DMS 273 (cell line): ENCODE data around the gene RSPO4.
"Not testable (repeated sequence)": the region's sequence is repeated elsewhere in the genome, so short reads cannot be mapped to it uniquely, and the experiment has no call there.

Experiments
- DNase-seq: peaks from one replicate; lab custom pipeline; 2025; ENCODE audit not compliant: unreplicated experiment; lab: John Stamatoyannopoulos, UW

RSPO4 gene

DNA sequence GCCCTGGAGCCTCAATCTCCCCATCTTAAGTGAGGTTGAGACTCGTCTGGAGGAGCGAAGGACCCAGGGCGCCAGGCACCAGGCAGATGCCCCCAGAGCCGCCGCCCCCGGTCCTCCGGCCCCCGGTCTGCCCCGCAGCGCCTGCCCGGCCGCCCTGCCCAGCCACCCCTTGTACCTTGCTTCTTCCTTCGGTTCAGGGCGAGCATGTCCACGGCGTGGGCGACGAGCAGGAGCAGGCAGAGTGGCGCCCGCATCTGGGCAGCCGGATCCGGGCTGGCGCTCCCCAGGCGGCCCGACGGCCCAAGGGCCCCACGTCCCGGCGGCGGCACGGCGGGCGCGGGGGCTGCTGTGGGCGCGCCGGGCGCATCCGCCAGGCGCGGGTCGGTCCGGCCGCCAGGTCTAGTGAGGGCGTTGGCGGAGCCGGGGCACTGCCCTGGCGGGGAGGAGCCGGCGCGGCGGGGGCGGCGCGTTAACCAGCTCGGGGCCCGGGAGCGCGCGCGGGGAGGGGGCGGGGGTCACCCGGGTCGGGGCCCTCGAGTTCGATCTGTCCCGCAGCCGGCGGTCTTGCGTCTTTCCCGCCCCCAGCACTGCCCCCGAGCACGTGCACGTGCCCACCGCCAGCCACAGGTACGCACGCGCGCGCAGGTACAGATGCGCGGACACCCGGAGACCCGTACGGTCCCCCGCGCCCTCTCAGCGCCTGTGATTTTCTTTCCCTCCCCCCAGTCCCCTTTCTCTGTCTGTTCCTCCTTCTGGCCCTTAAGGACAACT, at the start of gene RSPO4:
RSPO4 (minus strand) TSS at position 401 of the 771 bp plus-strand sequence; CDS start at position 254, 147 bp downstream.
- DNase-seq = peak; percentile 72

DNA sequence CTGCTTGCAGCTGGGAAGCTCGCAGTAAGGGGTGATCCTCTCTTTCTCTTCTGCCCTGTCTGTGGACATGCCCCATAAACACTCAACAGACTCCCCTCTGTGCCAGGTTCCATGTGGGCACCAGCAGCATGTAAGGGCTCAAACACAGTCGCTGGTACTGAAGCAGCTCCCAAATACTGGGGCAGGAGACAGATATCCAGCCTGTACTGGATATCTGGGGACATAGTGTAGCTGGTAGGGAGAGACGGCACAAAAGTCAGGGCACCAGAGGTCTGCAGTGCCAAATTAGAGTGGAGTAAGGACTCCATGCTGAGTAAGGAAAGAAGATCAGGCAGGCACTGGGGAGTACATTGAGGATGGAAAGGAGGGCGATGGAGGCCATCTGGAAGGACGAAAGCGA, 48.3 kb upstream of the RSPO4 start:
- no peak for DNase-seq

DNA sequence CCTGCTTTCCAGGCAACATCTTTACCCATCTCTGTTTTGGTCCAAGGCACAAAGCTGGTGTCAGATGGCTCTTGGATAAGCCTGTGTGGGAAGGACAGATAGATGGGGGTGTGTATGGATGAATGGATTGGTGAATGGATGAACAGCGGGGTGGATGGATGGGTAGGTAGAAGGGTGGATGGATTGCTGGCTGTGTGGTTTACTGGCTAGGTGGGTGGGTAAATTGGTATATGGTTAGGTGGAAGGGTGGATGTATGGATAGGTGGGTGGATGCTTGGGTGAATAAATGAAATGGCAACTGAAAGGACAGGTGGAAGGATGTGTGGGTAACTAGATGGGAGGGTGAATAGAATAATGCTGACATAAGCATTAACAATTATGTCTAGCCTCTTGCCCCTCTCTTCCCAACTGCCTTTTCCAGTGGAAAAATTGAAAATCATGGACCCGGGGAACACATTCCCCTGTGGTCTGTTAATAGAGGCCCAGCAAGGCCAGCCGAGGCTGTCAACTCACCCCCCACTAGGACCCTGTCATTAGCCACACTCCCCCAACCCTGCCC, 43.8 kb upstream of the RSPO4 start:
- DNase-seq = no peak

GRCh38 chr20:1041845-1042390, 39.8 kb upstream of the RSPO4 start:
- no peak for DNase-seq

DNA sequence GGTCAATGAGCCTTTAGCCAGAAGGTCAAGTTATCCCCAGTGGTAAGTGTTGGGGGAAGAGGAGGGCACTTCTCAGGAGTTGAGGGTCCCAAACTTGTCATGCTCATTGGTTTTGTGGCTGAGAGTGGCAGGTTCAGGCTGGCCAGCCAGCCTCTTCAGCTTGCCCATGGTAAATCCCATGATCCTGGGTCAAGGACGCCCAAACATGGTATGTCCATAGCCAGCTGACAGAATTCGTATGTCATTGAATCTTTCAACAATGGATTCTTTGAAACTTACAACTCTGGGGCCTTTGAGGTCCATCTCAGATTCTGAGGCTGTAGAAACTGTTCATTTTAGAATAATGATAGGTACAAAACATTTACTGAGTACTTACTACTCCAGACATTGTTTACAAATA, 36.1 kb upstream of the RSPO4 start:
- no peak for DNase-seq

GRCh38 chr20:1037039-1037438, 34.9 kb upstream of the RSPO4 start:
- no peak for DNase-seq

DNA sequence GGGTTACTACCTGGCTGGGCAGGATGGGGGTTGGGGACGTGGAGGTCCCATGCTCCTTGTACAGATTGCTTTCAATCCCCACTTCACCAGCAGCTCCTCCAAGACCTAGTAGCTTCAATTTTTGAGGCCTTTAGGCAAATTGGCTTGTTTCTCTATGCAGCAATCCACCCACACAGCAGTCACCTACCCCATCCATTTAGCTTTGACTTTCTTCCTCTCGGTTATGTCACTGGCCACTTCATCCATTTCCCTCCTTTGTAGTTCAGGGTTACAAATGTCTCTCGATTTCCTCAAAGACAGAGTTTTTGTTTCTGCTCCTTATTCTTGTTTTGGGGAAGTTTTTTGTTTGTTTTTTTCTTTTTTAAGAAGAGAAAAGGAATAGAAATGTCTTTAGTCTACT, 33.4 kb upstream of the RSPO4 start:
- no peak for DNase-seq

DNA sequence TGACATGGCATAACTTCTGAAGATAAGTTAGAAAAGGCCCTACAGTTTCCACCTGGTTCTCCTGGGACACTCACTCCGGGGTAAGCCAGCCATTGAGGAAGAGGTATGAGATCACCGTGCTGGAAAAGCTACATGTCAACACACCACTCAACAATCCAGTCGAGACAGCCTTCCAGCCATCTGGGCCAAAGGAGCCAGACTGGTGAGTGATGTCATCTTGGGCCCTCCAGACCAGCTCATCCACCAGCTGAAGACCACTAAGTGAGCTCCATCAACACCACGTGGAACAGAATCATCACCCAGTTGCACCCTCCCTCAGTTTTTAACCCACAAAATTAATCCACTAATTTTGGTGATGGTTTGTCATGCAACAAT, 32.3 kb upstream of the RSPO4 start:
- DNase-seq = peak; percentile 50

DNA sequence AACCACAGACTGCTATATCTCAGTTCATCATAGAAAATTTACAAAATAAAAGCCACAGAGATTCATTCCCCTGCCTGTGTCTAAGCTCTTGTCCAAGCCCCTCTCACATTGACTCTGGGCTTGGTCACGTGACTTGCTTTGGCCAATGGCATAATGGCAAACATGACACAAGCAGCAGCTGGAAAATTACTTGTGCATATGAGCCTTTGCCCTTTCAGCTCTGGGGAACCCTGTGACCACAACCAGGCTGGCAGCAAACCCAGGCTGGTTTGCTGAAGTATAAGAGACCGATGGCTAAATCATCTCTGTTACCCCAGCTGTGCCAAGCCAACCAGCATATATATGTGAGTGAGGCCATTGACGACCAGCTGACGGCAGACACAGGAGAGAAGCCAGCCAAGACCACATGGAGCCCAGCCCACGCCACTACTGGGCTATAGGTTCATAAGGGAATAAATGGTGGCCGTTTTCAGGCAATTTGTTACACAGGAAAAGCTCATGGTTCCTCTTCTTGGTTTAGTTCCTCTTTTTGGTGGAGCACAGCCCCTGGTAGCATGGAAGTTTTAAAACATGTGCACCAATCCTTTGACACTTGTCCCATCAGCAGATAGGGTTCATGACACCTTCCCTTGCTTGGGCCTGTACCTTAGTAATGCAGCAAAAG, 31.8 kb upstream of the RSPO4 start:
- DNase-seq = no peak

- no peak for DNase-seq
These were observed 27.9 kb upstream of the RSPO4 start for GRCh38 chr20:1029980-1030379.

DNA sequence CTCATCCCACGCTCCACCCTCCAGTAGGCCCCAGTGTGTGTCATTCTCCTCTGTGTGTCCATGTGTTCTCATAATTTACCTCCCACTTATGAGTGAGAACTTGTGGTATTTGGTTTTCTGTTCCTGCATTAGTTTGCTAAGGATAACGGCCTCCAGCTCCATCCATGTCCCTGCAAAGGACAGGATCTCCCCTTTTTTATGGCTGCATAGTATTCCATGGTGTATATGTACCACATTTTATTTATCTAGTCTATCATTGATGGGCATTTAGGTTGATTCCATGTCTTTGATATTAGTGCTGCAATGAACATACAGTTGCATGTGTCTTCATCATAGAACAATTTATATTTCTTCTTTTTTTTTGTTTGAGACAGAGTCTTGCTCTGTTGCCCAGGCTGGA, 24.1 kb upstream of the RSPO4 start:
- not testable (repeated sequence) for DNase-seq

GRCh38 chr20:1022871-1023270, 20.8 kb upstream of the RSPO4 start:
- DNase-seq = no peak

GRCh38 chr20:1020614-1021013, 18.5 kb upstream of the RSPO4 start:
- no peak for DNase-seq

GRCh38 chr20:1019344-1019743, 17.2 kb upstream of the RSPO4 start:
- no peak for DNase-seq

DNA sequence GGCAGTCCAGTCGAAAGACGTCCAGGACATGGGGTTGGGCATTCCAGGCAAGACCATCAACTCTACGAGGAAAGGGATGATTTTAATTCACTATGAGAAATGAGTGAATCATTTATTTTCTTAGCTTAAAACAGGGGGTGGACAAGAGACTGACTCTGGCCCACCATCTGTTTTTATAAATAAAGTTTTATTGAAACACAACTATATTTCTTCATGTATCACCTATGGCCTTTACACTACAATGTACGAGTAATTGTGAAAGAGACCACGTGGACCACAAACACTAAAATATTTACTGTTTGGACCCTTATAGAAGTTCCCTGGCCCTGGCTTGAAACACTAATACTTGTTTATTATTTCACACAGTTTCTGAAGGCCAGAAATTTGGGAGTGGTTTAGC, 15.6 kb upstream of the RSPO4 start:
- no peak for DNase-seq

DNA sequence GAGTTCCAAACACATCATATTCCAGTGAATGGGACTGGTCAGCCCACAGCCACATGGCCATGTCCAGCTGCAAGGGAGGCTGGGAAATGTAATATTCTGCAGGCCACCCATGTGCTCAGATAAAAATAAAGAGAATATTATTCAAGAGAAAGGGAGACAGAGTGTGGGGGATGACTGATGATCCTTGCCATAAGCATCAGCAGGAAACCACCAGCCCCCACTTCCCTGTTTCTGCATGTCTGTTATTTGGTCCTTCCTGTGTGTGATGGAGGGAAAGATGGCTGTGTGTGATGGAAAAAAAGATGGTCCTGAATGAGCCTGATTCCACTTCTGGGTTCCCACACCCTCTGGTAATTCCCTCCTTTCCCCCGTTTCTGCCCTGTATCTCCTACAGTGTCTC, 13.1 kb upstream of the RSPO4 start:
- no peak for DNase-seq

GRCh38 chr20:1014471-1014870, 12.4 kb upstream of the RSPO4 start:
- no peak for DNase-seq

- no peak for DNase-seq
These were observed 11.6 kb upstream of the RSPO4 start for GRCh38 chr20:1013566-1014340.

DNA sequence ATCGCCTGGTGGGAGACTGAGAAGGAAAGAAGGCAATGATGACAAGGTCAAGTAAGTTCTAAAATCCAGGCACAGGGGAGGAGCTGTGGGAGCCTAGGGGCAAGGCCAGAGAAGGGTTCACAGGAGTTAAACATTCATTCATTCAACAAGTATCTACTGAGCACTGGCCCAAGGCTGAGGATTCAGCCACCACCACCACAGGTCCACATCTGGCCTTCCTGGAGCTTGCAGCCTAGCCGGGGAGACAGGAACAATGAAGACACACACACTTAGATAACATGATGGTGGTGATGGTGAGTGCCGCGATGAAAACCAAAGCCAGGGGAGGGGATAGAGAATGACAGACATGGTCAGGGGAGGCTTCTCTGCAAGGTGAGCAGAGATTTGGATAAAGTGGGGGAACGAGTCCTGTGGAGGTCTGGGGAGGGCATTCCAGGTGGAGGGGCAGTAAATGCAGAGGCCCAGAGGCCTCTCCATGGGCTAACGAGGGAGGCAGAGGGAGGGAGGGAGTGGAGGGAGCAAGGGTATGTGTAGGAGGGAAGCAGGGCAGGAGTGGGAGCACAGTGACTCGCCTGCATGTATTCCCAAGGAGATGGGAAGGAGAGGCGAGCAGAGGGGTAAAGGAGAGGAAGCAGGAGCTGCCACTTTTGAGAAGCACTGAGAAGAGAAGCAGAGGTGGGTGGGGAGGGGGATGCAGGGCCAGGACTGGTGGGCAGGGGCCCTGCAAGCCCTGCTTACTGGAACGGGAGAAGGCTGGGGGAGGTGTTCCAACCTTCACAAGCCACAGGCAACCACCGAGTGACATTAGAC, 10.5 kb upstream of the RSPO4 start:
- DNase-seq = no peak

DNA sequence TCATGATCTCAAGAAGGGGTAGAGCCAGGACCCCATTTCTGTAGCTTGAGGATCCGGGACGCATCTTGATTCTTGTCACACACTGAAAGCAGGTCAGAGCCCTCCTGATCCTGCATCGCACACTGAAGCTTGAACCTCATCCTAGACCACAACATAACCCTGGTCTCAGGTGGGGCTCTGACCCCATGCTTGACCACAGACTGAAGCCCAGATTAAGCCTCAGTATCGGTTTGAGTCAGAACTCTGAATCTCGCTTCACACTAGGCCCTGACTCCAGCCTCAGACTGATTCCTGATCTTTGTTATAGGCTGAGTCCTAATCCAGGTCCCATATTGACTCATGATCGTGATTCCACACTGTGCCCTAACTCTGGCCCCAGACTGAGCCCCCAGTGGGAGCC, 8.5 kb upstream of the RSPO4 start:
- DNase-seq = no peak
